Measurements from ENCODE around the gene HRG.
"Not testable (repeated sequence)": the region's sequence is repeated elsewhere in the genome, so short reads cannot be mapped to it uniquely, and the experiment has no call there.

The HRG gene

GRCh38 chr3:186694288-186695032 is 28.6 kb downstream of the HRG start:
- Histone ChIP-seq H3K27ac (ENCODE audit: low read depth in 2 of 2, low read length in 2 of 2) (no peak overlapping the region), H3K27me3 (ENCODE audit: control insufficient read depth in 2 of 2, insufficient read depth in 2 of 2, low read length in 2 of 2) (peaks cover 0 to 5% of the 10 kb centered on the region in 2 donors), H3K9ac (ENCODE audit: low read depth in 1 of 2, low read length in 2 of 2) (no peak overlapping the region)

GRCh38 chr3:186696522-186696921 is 30.7 kb downstream of the HRG start:
- Histone ChIP-seq H3K9me3 (ENCODE audit: control insufficient read depth in 2 of 2, low read length in 2 of 2) (no peaks in the 10 kb centered on the region), H3K27ac (ENCODE audit: low read depth in 2 of 2, low read length in 2 of 2) (no peak overlapping the region), H3K4me1 (ENCODE audit: control insufficient read depth in 2 of 2, insufficient read depth in 2 of 2, low read length in 2 of 2) (no peaks in the 10 kb centered on the region), H3K36me3 (ENCODE audit: control insufficient read depth in 2 of 2, insufficient read depth in 2 of 2, low read length in 2 of 2) (no peaks in the 10 kb centered on the region), H3K9ac (ENCODE audit: low read depth in 1 of 2, low read length in 2 of 2) (no peak overlapping the region), H3K4me3 (ENCODE audit: low read length in 2 of 2) (no peak overlapping the region), H3K27me3 (ENCODE audit: control insufficient read depth in 2 of 2, insufficient read depth in 2 of 2, low read length in 2 of 2) (peaks cover 0 to 5% of the 10 kb centered on the region in 2 donors)

More at GRCh38 chr3:186694288-186695032, 28.6 kb downstream of the HRG start:
- Histone ChIP-seq H3K36me3 (ENCODE audit: control insufficient read depth in 2 of 2, insufficient read depth in 2 of 2, low read length in 2 of 2) (no peaks in the 10 kb centered on the region), H3K4me1 (ENCODE audit: control insufficient read depth in 2 of 2, insufficient read depth in 2 of 2, low read length in 2 of 2) (no peaks in the 10 kb centered on the region), H3K4me3 (ENCODE audit: low read length in 2 of 2) (no peak overlapping the region), H3K9me3 (ENCODE audit: control insufficient read depth in 2 of 2, low read length in 2 of 2) (no peaks in the 10 kb centered on the region)

- Histone ChIP-seq H3K27ac (ENCODE audit: low read depth in 2 of 2, low read length in 2 of 2) (no peak overlapping the region), H3K9me3 (ENCODE audit: control insufficient read depth in 2 of 2, low read length in 2 of 2) (no peaks in the 10 kb centered on the region), H3K36me3 (ENCODE audit: control insufficient read depth in 2 of 2, insufficient read depth in 2 of 2, low read length in 2 of 2) (no peaks in the 10 kb centered on the region), H3K4me3 (ENCODE audit: low read length in 2 of 2) (no peak overlapping the region), H3K9ac (ENCODE audit: low read depth in 1 of 2, low read length in 2 of 2) (no peak overlapping the region), H3K27me3 (ENCODE audit: control insufficient read depth in 2 of 2, insufficient read depth in 2 of 2, low read length in 2 of 2) (peaks cover 0 to 3% of the 10 kb centered on the region in 2 donors), H3K4me1 (ENCODE audit: control insufficient read depth in 2 of 2, insufficient read depth in 2 of 2, low read length in 2 of 2) (no peaks in the 10 kb centered on the region)
These were observed 31.7 kb downstream of the HRG start for GRCh38 chr3:186697510-186697909.

GRCh38 chr3:186700267-186700666 is 34.5 kb downstream of the HRG start:
- Histone ChIP-seq H3K27ac (ENCODE audit: low read depth in 2 of 2, low read length in 2 of 2) (no peak overlapping the region), H3K36me3 (ENCODE audit: control insufficient read depth in 2 of 2, insufficient read depth in 2 of 2, low read length in 2 of 2) (no peaks in the 10 kb centered on the region), H3K4me1 (ENCODE audit: control insufficient read depth in 2 of 2, insufficient read depth in 2 of 2, low read length in 2 of 2) (no peaks in the 10 kb centered on the region), H3K9me3 (ENCODE audit: control insufficient read depth in 2 of 2, low read length in 2 of 2) (no peaks in the 10 kb centered on the region), H3K27me3 (ENCODE audit: control insufficient read depth in 2 of 2, insufficient read depth in 2 of 2, low read length in 2 of 2) (peaks cover 0 to 3% of the 10 kb centered on the region in 2 donors), H3K4me3 (ENCODE audit: low read length in 2 of 2) (no peak overlapping the region), H3K9ac (ENCODE audit: low read depth in 1 of 2, low read length in 2 of 2) (no peak overlapping the region)

GRCh38 chr3:186702451-186702850 is 36.6 kb downstream of the HRG start:
- not testable (repeated sequence) for H3K9me3 ChIP-seq (ENCODE audit: control insufficient read depth in 2 of 2, low read length in 2 of 2); H3K4me1 ChIP-seq (ENCODE audit: control insufficient read depth in 2 of 2, insufficient read depth in 2 of 2, low read length in 2 of 2); H3K27me3 ChIP-seq (ENCODE audit: control insufficient read depth in 2 of 2, insufficient read depth in 2 of 2, low read length in 2 of 2); H3K36me3 ChIP-seq (ENCODE audit: control insufficient read depth in 2 of 2, insufficient read depth in 2 of 2, low read length in 2 of 2); H3K9ac ChIP-seq (ENCODE audit: low read depth in 1 of 2, low read length in 2 of 2); H3K4me3 ChIP-seq (ENCODE audit: low read length in 2 of 2); H3K27ac ChIP-seq (ENCODE audit: low read depth in 2 of 2, low read length in 2 of 2)

GRCh38 chr3:186705882-186706780 is 40.3 kb downstream of the HRG start:
- H3K27ac ChIP-seq (ENCODE audit: low read depth in 2 of 2, low read length in 2 of 2) = no peak overlapping the region
- H3K9me3 ChIP-seq (ENCODE audit: control insufficient read depth in 2 of 2, low read length in 2 of 2) = no peaks in the 10 kb centered on the region
- H3K4me3 ChIP-seq (ENCODE audit: low read length in 2 of 2) = no peak overlapping the region
- H3K27me3 ChIP-seq (ENCODE audit: control insufficient read depth in 2 of 2, insufficient read depth in 2 of 2, low read length in 2 of 2) = no peaks in the 10 kb centered on the region
- no peak overlapping the region for H3K9ac ChIP-seq (ENCODE audit: low read depth in 1 of 2, low read length in 2 of 2)
- no peaks in the 10 kb centered on the region for H3K4me1 ChIP-seq (ENCODE audit: control insufficient read depth in 2 of 2, insufficient read depth in 2 of 2, low read length in 2 of 2)
- H3K36me3 ChIP-seq (ENCODE audit: control insufficient read depth in 2 of 2, insufficient read depth in 2 of 2, low read length in 2 of 2) = no peaks in the 10 kb centered on the region

GRCh38 chr3:186708983-186709679 is 43.3 kb downstream of the HRG start:
- no peaks in the 10 kb centered on the region for H3K27me3 ChIP-seq (ENCODE audit: control insufficient read depth in 2 of 2, insufficient read depth in 2 of 2, low read length in 2 of 2)

GRCh38 chr3:186710694-186711093 is 44.9 kb downstream of the HRG start:
- H3K9me3 ChIP-seq (ENCODE audit: control insufficient read depth in 2 of 2, low read length in 2 of 2); H3K27ac ChIP-seq (ENCODE audit: low read depth in 2 of 2, low read length in 2 of 2); H3K4me3 ChIP-seq (ENCODE audit: low read length in 2 of 2); H3K4me1 ChIP-seq (ENCODE audit: control insufficient read depth in 2 of 2, insufficient read depth in 2 of 2, low read length in 2 of 2); H3K36me3 ChIP-seq (ENCODE audit: control insufficient read depth in 2 of 2, insufficient read depth in 2 of 2, low read length in 2 of 2); H3K27me3 ChIP-seq (ENCODE audit: control insufficient read depth in 2 of 2, insufficient read depth in 2 of 2, low read length in 2 of 2); H3K9ac ChIP-seq (ENCODE audit: low read depth in 1 of 2, low read length in 2 of 2): not testable (repeated sequence)

More at GRCh38 chr3:186708983-186709679, 43.3 kb downstream of the HRG start:
- no peak overlapping the region for H3K27ac ChIP-seq (ENCODE audit: low read depth in 2 of 2, low read length in 2 of 2)
- no peaks in the 10 kb centered on the region for H3K9me3 ChIP-seq (ENCODE audit: control insufficient read depth in 2 of 2, low read length in 2 of 2)
- no peak overlapping the region for H3K4me3 ChIP-seq (ENCODE audit: low read length in 2 of 2)
- H3K9ac ChIP-seq (ENCODE audit: low read depth in 1 of 2, low read length in 2 of 2) = no peak overlapping the region
- no peaks in the 10 kb centered on the region for H3K4me1 ChIP-seq (ENCODE audit: control insufficient read depth in 2 of 2, insufficient read depth in 2 of 2, low read length in 2 of 2)
- no peaks in the 10 kb centered on the region for H3K36me3 ChIP-seq (ENCODE audit: control insufficient read depth in 2 of 2, insufficient read depth in 2 of 2, low read length in 2 of 2)

GRCh38 chr3:186713499-186713898 is 47.7 kb downstream of the HRG start:
- Histone ChIP-seq H3K27ac (ENCODE audit: low read depth in 2 of 2, low read length in 2 of 2) (no peak overlapping the region), H3K9me3 (ENCODE audit: control insufficient read depth in 2 of 2, low read length in 2 of 2) (no peaks in the 10 kb centered on the region), H3K36me3 (ENCODE audit: control insufficient read depth in 2 of 2, insufficient read depth in 2 of 2, low read length in 2 of 2) (no peaks in the 10 kb centered on the region), H3K9ac (ENCODE audit: low read depth in 1 of 2, low read length in 2 of 2) (no peak overlapping the region), H3K4me3 (ENCODE audit: low read length in 2 of 2) (no peak overlapping the region), H3K4me1 (ENCODE audit: control insufficient read depth in 2 of 2, insufficient read depth in 2 of 2, low read length in 2 of 2) (peaks cover 0 to 3% of the 10 kb centered on the region in 2 donors), H3K27me3 (ENCODE audit: control insufficient read depth in 2 of 2, insufficient read depth in 2 of 2, low read length in 2 of 2) (no peaks in the 10 kb centered on the region)

GRCh38 chr3:186717039-186717457 is 51.2 kb downstream of the HRG start, which contains the start of gene KNG1:
TSS of gene KNG1 (plus strand) at chr3:186717359. CDS start at chr3:186717543, 184 bp downstream.
- Histone ChIP-seq H3K27ac (ENCODE audit: low read depth in 2 of 2, low read length in 2 of 2) (no peak within 1 kb of the TSS), H3K27me3 (ENCODE audit: control insufficient read depth in 2 of 2, insufficient read depth in 2 of 2, low read length in 2 of 2) (no peaks in the 10 kb centered on the region), H3K4me1 (ENCODE audit: control insufficient read depth in 2 of 2, insufficient read depth in 2 of 2, low read length in 2 of 2) (peaks cover 0 to 3% of the 10 kb centered on the region in 2 donors), H3K9ac (ENCODE audit: low read depth in 1 of 2, low read length in 2 of 2) (no peak within 1 kb of the TSS), H3K9me3 (ENCODE audit: control insufficient read depth in 2 of 2, low read length in 2 of 2) (no peaks in the 10 kb centered on the region), H3K36me3 (ENCODE audit: control insufficient read depth in 2 of 2, insufficient read depth in 2 of 2, low read length in 2 of 2) (no peaks in the 10 kb centered on the region), H3K4me3 (ENCODE audit: low read length in 2 of 2) (no peak within 1 kb of the TSS)
